Naive thymus-derived CD4-positive, alpha-beta T cell (primary cell): ENCODE data around the gene ADCK2. TPM values are rescaled to one million over a fixed set of nuclear protein-coding genes. Genes with fewer than 3 reads are reported as not detected.
"Not testable (repeated sequence)": the region's sequence is repeated elsewhere in the genome, so short reads cannot be mapped to it uniquely, and the experiment has no call there.

Experiments
- ATAC-seq: fragments of 150-1000 bp; cut with Tn5 transposase; 2 replicates; pipeline ENCODE4 v1.10.0; 2021; ENCODE audit warnings: mild to moderate bottlenecking, moderate library complexity
- CTCF ChIA-PET: fragments of 350-600 bp; sonication (Branson Sonifier 250); formaldehyde crosslinking; loops from one replicate; lab custom pipeline; 2021; ENCODE audit warnings: antibody characterized with exemption; lab: Charles Lee
- POLR2A ChIA-PET: fragments of 350-600 bp; sonication (Branson Sonifier 250); formaldehyde crosslinking; loops from one replicate; lab custom pipeline; 2021; ENCODE audit warnings: antibody characterized with exemption, inconsistent platforms; lab: Charles Lee
- DNase-seq, 9 donors: peaks; one replicate each; pipeline versions ENCODE4 v3.0.0 to v3.0.0-alpha.2; 2020 to 2022; ENCODE audit warnings: mixed read lengths in 1 of 9
- H3K27ac ChIP-seq: one replicate; pipeline ENCODE4 v1.7.0; 2013; ENCODE audit warnings: mild to moderate bottlenecking, low read depth, low read length, moderate library complexity
- H3K27me3 ChIP-seq, 2 donors: one replicate each; pipeline ENCODE4 v1.7.0; 2013; ENCODE audit warnings: low read length in 2 of 2, mild to moderate bottlenecking in 2 of 2, moderate library complexity in 2 of 2; ENCODE audit not compliant: control insufficient read depth in 2 of 2, insufficient read depth in 2 of 2
- H3K36me3 ChIP-seq, 3 experiments: 1 replicate in 2 of 3; 2 replicates in 1 of 3; pipeline ENCODE4 v1.7.0; 2013; ENCODE audit warnings: low read length in 3 of 3, mild to moderate bottlenecking in 3 of 3, moderate library complexity in 1 of 3; ENCODE audit not compliant: insufficient read depth in 3 of 3, control insufficient read depth in 2 of 3
- H3K4me1 ChIP-seq, 2 donors: one replicate each; pipeline ENCODE4 v1.7.0; 2013; ENCODE audit warnings: low read length in 2 of 2, mild to moderate bottlenecking in 2 of 2, moderate library complexity in 1 of 2; ENCODE audit not compliant: control insufficient read depth in 2 of 2, insufficient read depth in 2 of 2
- H3K4me3 ChIP-seq: 2 replicates; pipeline ENCODE4 v1.7.0; 2013; ENCODE audit warnings: mild to moderate bottlenecking, low read length
- H3K9me3 ChIP-seq, 3 experiments: 1 replicate in 2 of 3; 2 replicates in 1 of 3; pipeline ENCODE4 v1.7.0; 2013; ENCODE audit warnings: low read length in 3 of 3; ENCODE audit not compliant: control insufficient read depth in 2 of 3
- H3K27ac Mint-ChIP-seq, 9 donors: one replicate each; pipeline ENCODE4 v1.8.0; 2020 to 2022; ENCODE audit warnings: mixed read lengths in 9 of 9, mild to moderate bottlenecking in 8 of 9, moderate library complexity in 5 of 9, inconsistent platforms in 2 of 9
- H3K27me3 Mint-ChIP-seq, 5 donors: one replicate each; pipeline ENCODE4 v1.8.0; 2021 to 2022; ENCODE audit warnings: mixed read lengths in 5 of 5, mild to moderate bottlenecking in 1 of 5
- H3K36me3 Mint-ChIP-seq, 5 donors: one replicate each; pipeline ENCODE4 v1.8.0; 2020 to 2022; ENCODE audit warnings: mixed read lengths in 5 of 5, mild to moderate bottlenecking in 3 of 5, inconsistent platforms in 1 of 5
- H3K4me1 Mint-ChIP-seq, 7 donors: one replicate each; pipeline ENCODE4 v1.8.0; 2020 to 2022; ENCODE audit warnings: mixed read lengths in 7 of 7, mild to moderate bottlenecking in 3 of 7, inconsistent platforms in 1 of 7
- H3K4me3 Mint-ChIP-seq, 10 donors: one replicate each; pipeline ENCODE4 v1.8.0; 2020 to 2022; ENCODE audit warnings: mild to moderate bottlenecking in 10 of 10, mixed read lengths in 10 of 10, moderate library complexity in 6 of 10, inconsistent platforms in 2 of 10
- H3K9me3 Mint-ChIP-seq, 11 donors: one replicate each; pipeline ENCODE4 v1.8.0; 2020 to 2022; ENCODE audit warnings: mixed read lengths in 11 of 11, mild to moderate bottlenecking in 4 of 11, inconsistent platforms in 1 of 11, moderate library complexity in 1 of 11
- intact Hi-C, 2 donors: fragments of 100-400 bp; cut with micrococcal nuclease; formaldehyde crosslinking; loops; one replicate each; pipeline ENCODE4 v1.15.1; 2023
- polyA plus RNA-seq, 2 donors: library from polyadenylated mRNA; unstranded; fragments of 300-500 nt; fragmentation: Illumina TruSeq; gene quantifications; one replicate each; pipeline ENCODE4 v1.2.3, GENCODE V29; 2021
- total RNA-seq, 6 experiments: library from RNA in 5 of 6; stranded (reverse) in 5 of 6; gene quantifications; 1 replicate in 5 of 6; 2 replicates in 1 of 6; pipeline ENCODE4 v1.2.3 and lab custom pipeline; 2021 to 2026

Gene ADCK2
- total and polyA plus RNA-seq, 7 experiments from 2014 or later = 15.2 to 34.2 (median 18.9) TPM

DNA sequence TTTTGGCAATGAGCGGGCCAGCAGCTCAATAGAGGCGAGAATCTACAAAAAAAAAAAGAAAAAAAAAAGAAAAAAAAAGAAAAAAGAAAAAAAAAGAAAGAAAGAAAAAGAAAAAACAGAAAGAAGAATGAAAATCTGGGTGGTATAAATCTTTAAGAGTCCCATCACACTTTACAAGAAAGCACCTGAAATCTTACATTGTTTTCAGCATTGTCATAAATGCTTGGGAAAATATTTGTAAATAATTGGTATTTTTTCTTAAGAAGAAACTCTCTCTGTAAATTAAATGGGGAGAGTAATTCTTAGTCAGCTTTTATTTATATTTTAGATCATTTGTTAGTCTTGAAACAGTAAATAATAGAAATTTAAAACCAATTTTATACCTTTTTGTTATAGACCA lies 62.0 kb downstream of the ADCK2 start:
- Mint-ChIP-seq H3K9me3 (no peaks in the 10 kb centered on the region), H3K27me3 (no peaks in the 10 kb centered on the region), H3K4me3 (no peak overlapping the region), H3K27ac (peak overlapping the region in 1 of 9 donors; percentile 38), H3K36me3 (peaks cover 4 to 40% (median 20%) of the 10 kb centered on the region in 5 donors), H3K4me1 (no peaks in the 10 kb centered on the region)
- Histone ChIP-seq H3K4me3 (no peak overlapping the region), H3K9me3 (no peaks in the 10 kb centered on the region), H3K4me1 (no peaks in the 10 kb centered on the region), H3K27me3 (no peaks in the 10 kb centered on the region), H3K36me3 (peaks cover 0 to 13% (median 3%) of the 10 kb centered on the region in 3 experiments), H3K27ac (no peak overlapping the region)
- ATAC-seq (no peak), DNase-seq (no peak)
- ChIA-PET POLR2A (no interaction called here), CTCF (interaction anchor here (0.7 kb wide), 1 partner anchor 232 kb away, joined by 5 read pairs; no protein-coding TSS in a partner anchor)
- intact Hi-C loops = no loop called here

DNA sequence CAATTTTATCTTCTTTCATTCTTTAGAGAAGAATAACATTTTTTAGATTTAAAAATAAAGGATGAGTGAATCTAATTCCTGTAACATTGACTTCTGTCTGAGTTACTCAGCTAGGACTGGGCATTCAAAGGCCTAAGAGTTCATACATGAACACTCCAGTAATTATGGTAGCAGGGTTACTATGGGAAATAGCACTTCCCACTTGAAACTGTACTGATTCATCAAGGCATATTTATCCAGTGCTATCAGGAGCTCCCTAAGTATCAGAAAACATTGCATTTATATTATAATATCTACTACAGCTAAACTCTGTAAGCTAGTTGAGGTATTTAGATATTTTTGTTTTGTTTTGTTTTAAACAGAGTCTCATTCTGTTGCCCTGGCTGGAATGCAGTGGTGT lies 65.5 kb downstream of the ADCK2 start:
- Histone ChIP-seq H3K27ac (no peak overlapping the region), H3K36me3 (peaks cover 0 to 14% (median 3%) of the 10 kb centered on the region in 3 experiments), H3K9me3 (no peaks in the 10 kb centered on the region), H3K27me3 (no peaks in the 10 kb centered on the region), H3K4me3 (no peak overlapping the region), H3K4me1 (no peaks in the 10 kb centered on the region)
- no peaks in the 10 kb centered on the region for H3K27me3 Mint-ChIP-seq
- H3K27ac Mint-ChIP-seq = no peak overlapping the region
- H3K4me1 Mint-ChIP-seq = no peaks in the 10 kb centered on the region
- H3K4me3 Mint-ChIP-seq = no peak overlapping the region
- DNase-seq (no peak), ATAC-seq (no peak)
- H3K9me3 Mint-ChIP-seq = peaks cover 0 to 3% (median 0%) of the 10 kb centered on the region in 11 donors
- intact Hi-C loops = loop anchor here in 1 of 2 donors (2.0 kb wide), 1 partner anchor 15 kb away; no protein-coding TSS in a partner anchor
- H3K36me3 Mint-ChIP-seq = peaks cover 5 to 43% (median 14%) of the 10 kb centered on the region in 5 donors
- ChIA-PET POLR2A (interaction anchor here (1.1 kb wide), 1 partner anchor 41 kb away, joined by 6 read pairs; no protein-coding TSS in a partner anchor), CTCF (no interaction called here)

DNA sequence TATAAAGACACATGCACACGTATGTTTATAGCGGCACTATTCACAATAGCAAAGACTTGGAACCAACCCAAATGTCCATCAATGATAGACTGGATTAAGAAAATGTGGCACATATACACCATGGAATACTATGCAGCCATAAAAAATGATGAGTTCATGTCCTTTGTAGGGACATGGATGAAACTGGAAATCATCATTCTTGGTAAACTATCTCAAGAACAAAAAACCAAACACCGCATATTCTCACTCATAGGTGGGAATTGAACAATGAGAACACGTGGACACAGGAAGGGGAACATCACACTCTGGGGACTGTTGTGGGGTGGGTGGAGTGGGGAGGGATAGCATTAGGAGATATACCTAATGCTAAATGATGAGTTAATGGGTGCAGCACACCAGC lies 70.5 kb downstream of the ADCK2 start:
- H3K4me1 ChIP-seq, ATAC-seq, H3K4me3 ChIP-seq, H3K27ac Mint-ChIP-seq, H3K4me1 Mint-ChIP-seq, H3K9me3 ChIP-seq, H3K4me3 Mint-ChIP-seq, H3K27ac ChIP-seq, intact Hi-C loops, H3K27me3 Mint-ChIP-seq, POLR2A ChIA-PET, H3K27me3 ChIP-seq, DNase-seq, H3K9me3 Mint-ChIP-seq: not testable (repeated sequence)
- CTCF ChIA-PET = interaction anchor here (0.5 kb wide), 1 partner anchor 28 kb away, joined by 3 read pairs; no protein-coding TSS in a partner anchor
- H3K36me3 ChIP-seq = peaks cover 0 to 19% (median 3%) of the 10 kb centered on the region in 3 experiments
- peaks cover 8 to 51% (median 14%) of the 10 kb centered on the region in 5 donors for H3K36me3 Mint-ChIP-seq

DNA sequence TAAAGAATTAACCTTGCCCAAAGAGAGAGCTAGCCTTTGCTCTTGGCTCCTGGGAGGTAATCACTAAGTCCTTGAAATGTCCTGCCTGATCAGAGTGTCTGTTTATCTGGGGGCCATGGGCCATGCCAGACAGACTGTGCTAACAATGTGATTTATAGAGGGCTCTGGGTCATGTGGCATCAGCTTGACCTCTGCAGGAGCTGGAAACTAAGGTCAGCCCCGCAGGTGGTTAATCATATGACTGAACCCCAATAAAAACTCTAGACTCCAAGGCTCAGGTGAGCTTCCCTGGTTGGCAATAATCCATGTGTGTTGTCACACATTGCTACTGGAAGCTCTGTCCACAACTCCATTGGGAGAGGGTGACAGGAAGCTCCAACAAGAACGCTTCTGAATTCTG lies 71.3 kb downstream of the ADCK2 start:
- ATAC-seq (no peak), DNase-seq (no peak)
- peaks cover 0 to 5% (median 0%) of the 10 kb centered on the region in 7 donors for H3K4me1 Mint-ChIP-seq
- ChIA-PET POLR2A (no interaction called here), CTCF (no interaction called here)
- H3K36me3 Mint-ChIP-seq = peaks cover 8 to 46% (median 14%) of the 10 kb centered on the region in 5 donors
- H3K27ac Mint-ChIP-seq = no peak overlapping the region
- Histone ChIP-seq H3K4me1 (no peaks in the 10 kb centered on the region), H3K27me3 (no peaks in the 10 kb centered on the region), H3K36me3 (peaks cover 0 to 14% (median under 1%) of the 10 kb centered on the region in 3 experiments), H3K9me3 (no peaks in the 10 kb centered on the region), H3K4me3 (no peak overlapping the region), H3K27ac (no peak overlapping the region)
- no peaks in the 10 kb centered on the region for H3K27me3 Mint-ChIP-seq
- H3K4me3 Mint-ChIP-seq = no peak overlapping the region
- intact Hi-C loops = no loop called here
- H3K9me3 Mint-ChIP-seq = peaks cover 0 to 3% (median 0%) of the 10 kb centered on the region in 11 donors

Other genes starting within 250 kb of the ADCK2 start
- gene MKRN1, start 193.4 kb upstream of the ADCK2 start, total RNA-seq = 100 to 1,000 TPM in 4 of 5 experiments, 10 to 100 TPM in 1; 85.1 to 162 (median 144) TPM
- 100 to 1,000 TPM; 117 to 136 TPM for gene MKRN1, start 193.4 kb upstream of the ADCK2 start, polyA plus RNA-seq
- gene DENND2A, start 32.1 kb upstream of the ADCK2 start, total RNA-seq = not detected
- gene DENND2A, start 32.1 kb upstream of the ADCK2 start, polyA plus RNA-seq = not detected
- 100 to 1,000 TPM in 1 of 5 experiments, 10 to 100 TPM in 4; 88.3 to 184 (median 94.0) TPM for gene NDUFB2, start 23.8 kb downstream of the ADCK2 start, total RNA-seq
- gene NDUFB2, start 23.8 kb downstream of the ADCK2 start, polyA plus RNA-seq = 100 to 1,000 TPM; 372 to 507 TPM